NK-92 (cell line): ENCODE results near the gene NANS.
A peak's percentile ranks its signal among the peaks of the same experiment; 100 is the strongest.
"Not testable (repeated sequence)": the region's sequence is repeated elsewhere in the genome, so short reads cannot be mapped to it uniquely, and the experiment has no call there.

ENCODE experiments used
- DNase-seq: peaks from one replicate; lab custom pipeline; 2025; ENCODE audit not compliant: unreplicated experiment; lab: John Stamatoyannopoulos, UW

NANS gene

DNA sequence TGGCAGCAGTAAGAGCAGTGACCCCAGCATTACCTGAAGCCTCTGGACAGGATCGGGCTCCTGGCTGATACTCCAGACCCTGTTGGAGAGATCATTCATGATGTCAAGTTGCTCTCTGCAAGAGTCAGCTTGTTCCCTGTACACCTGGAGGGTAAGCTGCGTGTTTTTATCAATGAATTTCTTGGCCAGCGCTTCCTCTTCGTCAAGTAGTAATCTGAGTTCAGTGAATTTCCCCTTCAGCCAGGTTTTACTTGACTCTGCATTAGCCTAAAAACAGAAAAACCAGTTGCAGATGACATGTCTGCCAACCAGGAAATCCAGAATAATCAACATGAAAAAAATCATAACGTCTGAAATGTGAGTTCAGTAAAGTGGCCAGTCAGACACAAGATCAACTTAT is 43.4 kb downstream of the NANS start:
- no peak for DNase-seq

DNA sequence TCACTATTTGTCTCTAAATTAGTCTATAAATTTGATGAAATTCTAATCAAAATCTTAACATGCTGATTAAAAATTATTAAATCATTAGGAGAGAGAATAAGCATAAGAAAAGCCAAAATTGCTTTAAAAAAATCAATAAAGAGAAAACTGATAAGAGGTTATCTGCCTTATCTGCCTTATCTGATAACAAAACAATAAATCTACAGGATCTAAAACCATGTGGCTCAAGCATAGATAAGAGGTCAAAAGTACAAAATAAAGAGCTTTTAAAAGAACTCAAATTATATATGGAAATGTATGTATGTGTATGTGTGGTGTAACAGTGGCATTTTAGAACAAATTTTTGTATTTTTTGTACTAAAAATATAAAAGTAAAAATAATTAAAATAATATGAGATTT is 43.9 kb downstream of the NANS start:
- DNase-seq: no peak

DNA sequence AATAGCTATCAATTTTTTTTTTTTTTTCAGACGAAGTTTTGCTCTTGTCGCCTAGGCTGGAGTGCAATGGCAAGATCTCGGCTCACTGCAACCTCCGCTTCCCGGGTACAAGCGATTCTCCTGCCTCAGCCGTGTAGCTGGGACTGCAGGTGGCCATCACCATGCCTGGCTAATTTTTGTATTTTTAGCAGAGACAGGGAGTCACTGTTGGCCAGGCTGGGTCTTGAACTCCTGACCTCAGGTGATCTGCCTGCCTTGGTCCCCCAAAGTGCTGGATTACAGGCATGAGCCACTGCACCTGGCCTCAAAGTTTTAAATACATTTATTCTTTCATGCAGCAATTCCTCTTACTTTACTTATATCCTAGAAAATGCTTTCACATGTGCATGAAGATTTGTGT is 44.9 kb downstream of the NANS start:
- DNase-seq: no peak

DNA sequence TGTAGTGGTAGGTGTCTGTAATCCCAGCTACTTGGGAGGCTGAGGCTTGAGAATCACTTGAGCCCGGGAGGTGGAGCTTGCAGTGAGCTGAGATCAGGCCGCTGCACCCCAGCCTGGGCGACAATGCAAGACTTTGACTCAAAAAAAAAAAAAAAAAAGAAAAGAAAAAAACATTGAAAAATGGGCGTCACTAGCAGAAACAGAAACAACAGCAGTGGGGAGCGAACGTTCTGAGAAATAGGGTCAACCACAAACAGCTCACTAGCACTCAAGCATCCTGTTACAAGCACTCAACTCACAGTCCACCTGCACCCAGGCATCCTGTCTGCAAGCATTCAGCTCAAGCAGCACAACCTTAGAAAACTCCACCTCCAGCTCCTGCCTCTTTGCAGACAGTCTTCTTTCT is 45.3 kb downstream of the NANS start:
- peak; percentile 47 for DNase-seq

DNA sequence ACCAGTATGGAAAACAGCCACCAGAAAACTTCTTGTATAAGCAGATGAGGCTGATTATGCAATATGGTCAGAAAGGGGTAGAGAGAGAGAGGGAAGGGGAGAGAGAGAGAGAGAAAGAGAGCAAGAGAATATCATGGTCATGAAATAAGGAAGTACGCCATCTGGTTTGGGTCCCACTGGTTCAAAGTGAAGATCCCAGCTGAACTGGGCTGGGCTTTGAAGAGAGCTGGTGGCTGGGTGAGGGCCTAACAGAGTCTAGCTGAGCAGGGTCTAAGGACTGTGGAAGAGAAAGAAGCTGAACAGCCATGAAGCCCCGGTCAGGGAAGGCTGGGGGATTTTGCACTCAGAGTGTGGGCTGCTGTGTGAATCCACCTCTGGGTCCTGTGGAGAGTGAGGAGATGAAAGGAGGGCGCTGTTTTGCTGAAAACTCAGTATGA is 47.9 kb downstream of the NANS start:
- DNase-seq: no peak

DNA sequence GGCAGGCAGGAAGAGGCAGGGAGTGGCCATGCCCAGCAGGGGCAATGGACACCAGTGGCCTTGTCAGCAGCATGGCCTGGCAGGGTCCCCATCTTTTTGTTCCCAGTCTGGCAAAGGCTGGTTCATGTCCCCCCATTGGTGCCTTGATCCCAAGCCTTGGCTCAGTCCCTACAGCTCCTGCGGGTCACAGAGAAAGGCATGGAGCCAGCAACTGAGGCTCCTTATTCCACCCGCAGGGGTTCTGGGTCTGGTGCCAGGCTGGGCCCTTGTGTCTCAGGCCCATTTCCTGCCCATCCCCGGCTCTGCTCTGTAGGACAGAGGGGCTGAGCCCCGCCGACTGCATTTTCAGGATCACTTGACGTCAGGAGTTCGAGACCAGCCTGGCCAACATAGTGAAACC is 48.5 kb downstream of the NANS start:
- DNase-seq: no peak

DNA sequence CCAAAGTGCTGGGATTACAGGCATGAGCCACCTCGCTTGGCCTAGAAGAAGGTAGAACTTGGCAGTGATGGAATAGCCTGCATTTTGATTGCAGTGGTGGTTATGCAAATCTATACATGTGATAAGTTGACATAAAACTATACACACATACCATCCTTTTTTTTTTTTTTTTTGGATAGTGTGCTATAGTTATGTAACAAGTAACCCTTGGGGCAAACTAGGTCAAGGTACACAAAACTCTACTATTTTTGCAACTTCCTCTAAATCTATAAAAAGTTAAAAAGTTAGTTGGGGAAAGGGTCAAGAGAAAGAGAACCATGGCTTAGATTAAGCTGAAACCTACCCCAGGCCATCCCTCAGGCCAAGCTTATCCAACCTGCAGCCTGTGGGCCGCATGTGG is 51.4 kb downstream of the NANS start:
- DNase-seq: no peak

DNA sequence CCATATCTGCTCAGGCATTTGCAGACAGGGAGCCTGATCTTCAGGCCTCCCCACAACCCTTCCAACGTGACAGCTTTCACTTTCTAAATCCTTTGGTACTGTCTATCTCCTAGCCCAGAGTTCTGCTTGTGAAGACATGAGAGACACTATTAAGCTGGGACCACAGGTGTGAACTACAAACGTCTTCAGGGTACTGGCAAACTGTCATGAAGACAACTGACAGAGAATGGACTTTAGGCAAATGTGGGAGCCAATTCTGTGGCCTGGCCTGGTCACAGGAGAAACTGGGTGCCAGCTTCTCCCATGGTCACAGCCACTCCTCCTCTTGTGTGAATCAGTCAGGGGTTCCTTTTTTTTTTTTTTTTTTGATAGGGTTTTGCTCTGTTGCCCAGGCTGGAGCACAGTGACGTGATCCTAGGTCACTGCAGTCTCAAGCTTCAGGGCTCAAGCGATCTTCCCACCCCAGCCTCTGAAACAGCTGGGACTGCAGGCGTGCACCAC is 52.0 kb downstream of the NANS start:
- DNase-seq: no peak

DNA sequence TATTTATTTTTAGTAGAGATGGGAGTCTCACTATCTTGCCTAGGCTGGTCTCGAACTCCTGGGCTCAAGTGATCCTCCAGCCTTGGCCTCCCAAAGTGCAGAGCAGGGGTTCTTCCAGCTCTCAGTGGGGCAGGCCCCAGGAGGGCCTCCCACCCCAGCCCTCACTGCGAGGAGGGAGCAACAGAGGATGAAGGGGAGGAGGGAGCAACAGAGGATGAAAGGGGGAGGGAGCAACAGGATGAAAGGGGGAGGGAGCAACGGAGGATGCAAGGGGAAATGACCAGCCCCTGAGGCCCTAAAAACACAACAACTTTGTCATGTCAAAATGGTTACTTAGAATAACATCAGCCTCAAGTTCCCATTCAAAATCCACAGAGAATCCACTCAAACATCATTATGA is 52.5 kb downstream of the NANS start:
- DNase-seq: no peak

DNA sequence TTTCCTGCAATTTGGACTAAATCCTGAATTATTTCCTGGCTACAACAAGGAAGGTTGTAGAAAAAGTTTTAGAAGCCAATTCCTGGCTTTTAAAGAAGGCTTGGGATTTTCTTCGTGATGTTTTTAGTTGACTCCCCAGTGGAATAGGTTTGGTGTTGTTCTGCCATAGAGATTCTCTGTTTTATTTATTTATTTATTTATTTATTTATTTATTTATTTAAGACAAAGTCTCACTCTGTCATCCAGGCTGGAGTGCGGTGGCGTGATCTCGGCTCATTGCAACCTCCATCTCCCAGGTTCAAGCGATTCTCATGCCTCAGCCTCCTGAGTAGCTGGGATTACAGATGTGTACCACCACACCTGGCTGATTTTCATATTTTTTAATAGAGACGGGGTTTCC is 60.6 kb downstream of the NANS start:
- not testable (repeated sequence) for DNase-seq

DNA sequence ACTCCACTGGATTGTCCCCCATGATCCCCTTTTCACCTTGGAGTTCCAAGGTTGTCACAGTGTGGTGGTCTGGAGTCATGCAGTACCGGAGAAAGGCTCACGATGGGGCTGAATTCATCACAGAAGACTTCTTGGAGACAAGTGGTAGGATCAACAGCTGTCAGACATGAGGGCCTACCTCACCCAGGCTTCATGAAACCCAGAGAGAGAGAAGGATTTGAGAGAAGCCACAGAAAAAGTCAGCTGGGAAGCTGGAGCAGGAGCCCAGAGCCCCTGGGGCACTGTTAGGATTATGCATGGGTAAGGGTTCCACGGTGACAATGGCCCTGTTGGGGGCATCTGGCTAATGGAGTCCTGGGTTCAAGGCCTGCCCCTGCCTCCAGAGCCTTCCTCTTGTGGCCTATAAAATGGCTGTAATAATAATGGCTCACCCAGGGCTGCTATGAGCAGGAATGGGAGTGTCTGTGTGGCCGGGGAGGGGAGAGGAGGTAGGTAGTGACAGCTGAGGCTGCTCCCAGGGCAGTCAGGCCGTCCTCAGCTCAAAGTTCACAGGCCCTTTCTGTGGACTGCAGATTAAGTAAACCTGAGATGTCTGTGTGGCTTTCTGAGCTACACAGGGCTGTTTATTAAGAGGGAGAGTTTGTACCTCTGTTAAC is 61.6 kb downstream of the NANS start:
- DNase-seq: no peak

DNA sequence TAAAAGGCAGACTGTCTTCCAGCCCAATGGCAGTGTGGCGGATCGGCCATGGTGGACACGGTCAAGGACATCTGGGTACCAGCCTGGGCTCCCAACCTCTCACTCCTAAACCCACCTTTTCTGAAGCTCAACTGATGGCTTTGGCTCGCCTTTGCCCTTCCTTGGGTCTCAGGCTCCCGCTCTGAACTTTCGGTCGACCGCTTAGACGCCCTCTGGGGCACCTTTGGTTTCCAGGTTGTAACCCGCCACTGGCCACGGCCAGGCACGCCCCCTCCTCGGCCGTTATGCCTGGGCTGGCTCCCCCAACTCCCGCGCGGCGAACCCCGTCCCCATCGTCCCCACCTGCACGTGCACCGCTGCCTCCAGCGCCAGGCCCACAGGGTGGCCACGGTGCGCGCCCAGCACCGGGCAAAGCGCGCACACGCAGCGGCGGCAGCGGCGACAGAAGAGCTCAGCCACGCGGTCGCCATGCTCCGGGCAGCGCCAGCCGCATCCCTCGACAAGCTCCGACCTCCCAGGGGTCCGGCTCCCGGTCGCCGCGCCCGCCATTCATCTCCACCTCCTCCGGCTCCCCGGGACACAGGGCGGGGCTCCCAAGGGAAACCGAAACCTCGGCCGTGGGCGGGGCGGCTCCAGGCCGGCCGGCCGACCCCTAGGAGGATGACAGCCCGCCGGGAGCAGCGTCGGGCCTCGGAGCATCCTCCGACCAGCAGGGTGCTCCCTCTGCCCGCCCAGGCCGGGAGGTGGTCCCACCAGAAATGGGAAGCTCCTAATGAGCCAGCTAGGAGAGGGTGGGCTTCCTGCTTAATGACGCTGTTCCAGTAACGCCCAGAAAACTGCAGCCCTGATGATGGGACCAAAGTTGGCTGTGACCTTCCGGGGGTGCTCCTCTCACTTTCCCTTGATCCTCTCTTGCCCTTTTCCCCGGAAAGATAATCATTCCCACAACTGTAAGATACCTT is 62.4 kb downstream of the NANS start, which contains the start of gene TRIM14:
Gene TRIM14, minus strand, starts transcription at position 583 of the 962 bp plus-strand sequence. Its CDS starts 34 bp downstream, at position 549.
- DNase-seq: no peak

DNA sequence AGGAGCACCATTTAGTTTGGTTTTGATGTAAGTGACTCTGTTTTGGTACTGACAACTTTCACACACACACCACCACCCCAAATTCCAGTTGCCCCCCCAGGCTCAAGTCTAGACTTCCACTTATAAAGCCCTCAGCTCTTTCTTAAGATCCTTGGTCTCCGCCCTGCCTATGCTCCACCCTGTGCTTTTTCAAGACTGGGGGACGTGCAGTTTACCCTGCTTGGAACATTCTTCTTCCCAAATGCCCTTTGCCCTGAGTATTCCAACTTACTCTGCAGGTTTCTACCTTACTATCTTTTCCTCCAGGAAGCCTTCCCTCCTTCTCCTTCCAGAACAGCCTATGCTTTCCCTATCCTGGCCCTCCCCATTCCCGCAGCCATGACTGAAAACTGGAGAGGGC is 63.9 kb downstream of the NANS start:
- DNase-seq: no peak

DNA sequence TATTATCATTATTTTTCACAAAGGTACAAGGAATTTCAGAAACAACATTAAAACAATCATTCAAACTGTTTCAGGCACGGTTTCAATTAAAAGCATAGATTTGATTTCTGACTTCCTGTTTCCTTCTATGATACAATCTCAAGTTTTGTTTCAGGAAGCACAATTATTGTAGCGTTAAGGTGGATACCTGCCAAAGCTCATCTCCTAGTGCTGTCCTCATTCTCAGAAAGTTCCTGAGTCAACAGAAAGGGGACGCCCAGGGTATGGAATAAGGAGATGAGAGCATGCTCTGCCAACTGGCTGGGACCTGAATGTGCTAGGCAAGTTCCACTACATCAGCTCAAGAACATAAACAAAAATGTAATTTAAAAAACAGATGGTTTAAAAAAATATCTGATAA is 64.5 kb downstream of the NANS start:
- no peak for DNase-seq

DNA sequence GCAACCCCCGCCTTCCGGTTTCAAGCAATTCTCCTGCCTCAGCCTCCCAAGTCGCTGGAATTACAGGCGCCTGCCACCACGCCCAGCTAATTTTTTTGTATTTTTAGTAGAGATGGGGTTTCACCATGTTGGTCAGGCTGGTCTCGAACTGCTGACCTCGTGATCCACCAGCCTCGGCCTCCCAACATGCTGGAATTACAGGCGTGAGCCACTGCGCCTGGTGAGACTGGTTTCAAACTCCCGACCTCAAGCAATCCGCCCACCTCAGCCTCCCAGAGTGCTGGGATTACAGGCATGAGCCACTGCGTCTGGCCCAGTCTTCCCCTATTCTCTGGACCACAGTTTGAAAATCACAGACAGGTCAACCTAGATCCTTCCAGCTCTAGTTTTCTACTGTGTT is 67.6 kb downstream of the NANS start:
- DNase-seq: not testable (repeated sequence)

DNA sequence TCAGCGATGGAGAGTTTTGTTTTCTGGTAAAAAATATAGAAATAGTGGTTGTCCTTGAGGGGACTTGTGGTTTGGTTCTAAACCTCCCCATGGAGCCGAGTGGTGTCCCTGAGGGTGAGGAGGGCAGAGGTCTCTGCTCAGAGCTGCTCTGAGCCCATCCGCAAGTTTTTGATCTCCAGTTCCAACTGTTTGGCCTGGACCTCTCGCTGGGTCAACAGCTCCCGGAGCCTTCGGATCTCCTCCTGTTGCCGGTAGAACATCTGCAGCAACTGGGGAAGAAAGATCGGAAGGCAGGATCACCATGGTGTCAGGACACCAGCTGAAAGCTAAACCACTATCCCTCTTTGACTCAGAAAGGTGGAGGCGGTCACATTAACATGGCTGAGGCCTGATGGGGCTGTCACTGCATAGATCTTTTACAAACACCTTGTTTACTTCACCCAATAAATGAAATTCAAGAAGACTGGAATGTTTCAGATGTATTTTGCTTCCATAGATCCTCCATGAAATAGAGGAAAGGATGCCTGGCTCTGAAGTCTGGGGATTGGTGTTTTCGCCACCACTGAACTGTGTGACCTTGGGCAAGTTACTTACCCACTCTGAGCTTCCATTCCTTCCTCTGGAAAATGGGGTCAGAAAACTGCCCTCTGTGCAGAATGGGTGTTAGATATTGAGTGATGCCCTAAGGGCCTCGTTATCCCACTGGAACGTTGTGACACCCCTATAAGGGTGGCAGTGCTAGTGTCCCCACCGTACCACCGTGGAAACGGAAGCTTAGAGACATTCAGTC is 68.3 kb downstream of the NANS start:
- DNase-seq: no peak

DNA sequence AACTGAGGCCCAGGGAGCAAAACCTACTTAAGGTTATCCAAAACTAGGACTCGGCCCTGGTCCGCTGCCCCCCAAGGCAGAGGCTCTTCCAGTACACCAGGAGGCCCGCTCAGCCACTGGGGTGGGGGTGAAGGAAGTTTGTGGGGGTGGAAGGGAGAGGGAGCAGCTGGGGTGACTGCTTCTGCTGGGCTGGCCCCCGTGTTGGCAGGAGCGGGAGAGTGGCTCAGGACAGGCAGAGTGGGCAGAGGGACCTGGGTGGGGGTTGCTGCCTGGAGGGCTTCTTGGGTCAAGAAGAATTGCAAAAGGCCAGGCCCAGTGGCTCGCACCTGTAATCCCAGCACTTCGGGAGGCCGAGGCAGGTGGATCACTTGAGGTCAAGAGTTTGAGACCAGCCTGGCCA is 70.7 kb downstream of the NANS start:
- no peak for DNase-seq

DNA sequence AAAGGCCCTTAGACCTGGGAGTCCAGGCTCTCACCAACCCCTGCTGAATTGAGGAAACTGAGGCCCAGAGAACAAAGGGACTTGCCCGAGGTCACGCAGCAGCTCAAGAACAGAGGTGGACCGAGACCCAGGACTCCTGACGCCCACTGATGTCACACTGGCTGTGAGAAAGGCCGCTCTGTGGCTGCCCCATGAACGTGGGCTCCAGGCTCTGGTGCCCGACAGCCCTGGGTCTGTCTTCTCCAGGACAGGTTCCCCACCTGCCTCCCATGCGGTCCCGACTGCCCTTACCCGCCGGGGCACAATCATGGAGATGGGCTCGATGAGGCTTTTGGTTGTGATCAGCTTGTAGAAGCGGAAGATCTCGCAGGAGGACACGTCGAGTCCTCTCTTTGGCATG is 71.8 kb downstream of the NANS start:
- no peak for DNase-seq

DNA sequence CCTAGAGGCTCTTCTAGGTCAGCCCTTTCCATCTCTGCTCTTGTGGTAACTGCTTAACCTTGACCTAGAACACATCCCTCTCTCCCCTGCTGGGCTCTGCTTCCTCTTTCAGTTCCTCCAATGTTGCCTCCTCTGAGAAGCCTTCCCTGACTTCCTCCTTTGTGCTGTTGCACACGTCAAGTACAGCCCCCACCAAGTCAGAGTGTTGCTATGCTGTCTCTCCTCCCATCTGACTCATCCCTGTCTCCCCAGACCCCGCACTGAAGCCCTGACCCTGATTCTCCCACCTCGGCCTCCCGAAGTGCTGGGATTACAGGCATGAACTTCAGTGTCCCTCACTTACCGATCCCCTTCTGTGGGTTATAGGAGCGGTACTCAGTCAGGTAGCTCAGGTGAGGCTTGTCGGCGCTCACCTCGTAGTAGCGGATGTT is 72.9 kb downstream of the NANS start:
- no peak for DNase-seq

DNA sequence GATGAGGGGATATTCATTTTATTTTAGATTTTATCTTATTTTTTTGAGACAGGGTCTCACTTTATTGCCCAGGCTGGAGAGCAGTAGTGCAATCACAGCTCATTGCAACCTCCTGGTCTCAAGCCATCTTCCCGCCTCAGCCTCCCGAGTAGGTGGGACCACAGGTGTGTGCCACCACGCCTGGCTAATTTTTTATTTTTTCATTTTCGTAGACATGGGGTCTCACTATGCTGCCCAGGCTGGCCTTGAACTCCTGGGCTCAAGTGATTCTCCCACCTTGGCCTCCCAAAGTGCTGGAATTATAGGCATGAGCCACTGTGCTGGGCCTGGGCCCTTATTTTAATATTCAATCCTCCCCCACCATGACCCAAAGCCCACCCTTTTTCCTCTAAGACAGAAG is 73.5 kb downstream of the NANS start:
- DNase-seq: not testable (repeated sequence)

DNA sequence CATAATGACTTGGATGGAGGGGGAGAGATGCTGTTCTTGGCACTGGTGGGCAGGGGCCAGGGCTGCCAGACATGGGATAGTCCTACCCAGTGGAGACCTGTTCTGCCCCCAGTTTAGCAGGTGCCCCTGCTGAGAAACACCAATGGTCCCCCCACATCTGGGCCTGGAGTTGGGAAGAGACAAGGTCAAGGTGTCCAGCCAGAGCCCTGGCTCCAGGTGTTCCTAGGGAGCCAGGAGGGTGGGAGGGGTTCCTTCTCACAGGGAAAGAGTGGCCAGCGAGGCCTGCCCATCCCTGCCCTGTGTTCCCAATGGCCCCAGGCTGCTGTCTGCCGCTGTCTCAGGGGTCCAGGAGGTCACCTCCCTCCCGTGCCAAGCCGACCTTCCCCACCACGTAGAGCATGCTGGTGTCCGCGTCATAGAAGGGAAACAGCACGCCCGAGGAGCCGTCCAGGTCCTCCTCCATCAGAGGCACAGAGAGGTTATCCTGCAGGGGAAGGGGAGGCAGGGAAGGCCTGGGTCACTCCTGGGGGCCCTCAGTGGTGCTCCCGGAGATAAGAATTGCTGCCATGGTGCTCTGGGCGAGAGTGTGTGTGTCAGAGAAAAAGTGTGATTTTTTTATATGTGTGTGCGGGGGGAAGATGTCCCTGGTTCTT is 74.2 kb downstream of the NANS start:
- DNase-seq: no peak
